Stimulated activated CD4-positive, alpha-beta T cell treated with anti-CD3 and anti-CD28 coated beads, Interleukin-4, amount 100 ng/mL, for 4 hours (primary cell): Measurements from ENCODE around the gene ACTL8.
"Not testable (repeated sequence)": the region's sequence is repeated elsewhere in the genome, so short reads cannot be mapped to it uniquely, and the experiment has no call there.

Experiments used
- DNase-seq, 2 experiments: peaks; one replicate each; pipeline ENCODE4 v3.0.0-alpha.2; 2020

Gene ACTL8

GRCh38 chr1:17736625-17737024 lies 18.5 kb upstream of the ACTL8 start:
- DNase-seq, result no peak

GRCh38 chr1:17739050-17739449 lies 16.1 kb upstream of the ACTL8 start:
- DNase-seq, result no peak

GRCh38 chr1:17741052-17741451 lies 14.1 kb upstream of the ACTL8 start:
- no peak for DNase-seq

- no peak for DNase-seq
Measured at GRCh38 chr1:17742583-17742982, 12.6 kb upstream of the ACTL8 start.

- DNase-seq, result no peak
Measured at GRCh38 chr1:17743008-17743647, 12.0 kb upstream of the ACTL8 start.

- DNase-seq, result no peak
Measured at GRCh38 chr1:17743925-17744324, 11.2 kb upstream of the ACTL8 start.

GRCh38 chr1:17744666-17745478 lies 10.3 kb upstream of the ACTL8 start:
- no peak for DNase-seq

GRCh38 chr1:17745479-17745955 lies 9.6 kb upstream of the ACTL8 start:
- no peak for DNase-seq

- not testable (repeated sequence) for DNase-seq
Measured at GRCh38 chr1:17746281-17746680, 8.9 kb upstream of the ACTL8 start.

GRCh38 chr1:17746920-17747319 lies 8.2 kb upstream of the ACTL8 start:
- DNase-seq, result no peak

GRCh38 chr1:17750333-17750732 lies 4.8 kb upstream of the ACTL8 start:
- no peak for DNase-seq

- no peak for DNase-seq
Measured at GRCh38 chr1:17752356-17752755, 2.8 kb upstream of the ACTL8 start.

GRCh38 chr1:17757426-17757825 lies 2.3 kb downstream of the ACTL8 start:
- DNase-seq, result no peak

GRCh38 chr1:17759114-17759513 lies 4.0 kb downstream of the ACTL8 start:
- no peak for DNase-seq

GRCh38 chr1:17762313-17762712 lies 7.2 kb downstream of the ACTL8 start:
- DNase-seq, result no peak

GRCh38 chr1:17763417-17763816 lies 8.3 kb downstream of the ACTL8 start:
- DNase-seq, result no peak

- DNase-seq, result no peak
Measured at GRCh38 chr1:17763995-17764394, 8.9 kb downstream of the ACTL8 start.

- no peak for DNase-seq
Measured at GRCh38 chr1:17764591-17764990, 9.5 kb downstream of the ACTL8 start.

- no peak for DNase-seq
Measured at GRCh38 chr1:17765444-17766411, 10.6 kb downstream of the ACTL8 start.

GRCh38 chr1:17768651-17769241 lies 13.6 kb downstream of the ACTL8 start:
- DNase-seq, result no peak

GRCh38 chr1:17770983-17771382 lies 15.8 kb downstream of the ACTL8 start:
- DNase-seq, result no peak

GRCh38 chr1:17772615-17773212 lies 17.6 kb downstream of the ACTL8 start:
- no peak for DNase-seq
